SK-N-MC (cell line): Measurements from ENCODE around the gene POLR2F.

Experiments
- EZH2 ChIP-seq: fragments of 200-600 bp; sonication (generic); IDR thresholded peaks from one replicate; pipeline ENCODE4 v1.6.1; 2017; ENCODE audit warnings: antibody characterized with exemption
- FOXP2 ChIP-seq: optimal IDR thresholded peaks from 2 replicates; pipeline ENCODE3; 2011; ENCODE audit warnings: mild to moderate bottlenecking, moderate library complexity; ENCODE audit not compliant: insufficient read depth; ENCODE audit errors: extremely low read length, control extremely low read depth
- POLR2AphosphoS5 ChIP-seq: IDR thresholded peaks from 2 replicates; pipeline ENCODE4 v1.6.1; 2012; ENCODE audit warnings: mild to moderate bottlenecking, low read depth, low read length, borderline replicate concordance

DNA sequence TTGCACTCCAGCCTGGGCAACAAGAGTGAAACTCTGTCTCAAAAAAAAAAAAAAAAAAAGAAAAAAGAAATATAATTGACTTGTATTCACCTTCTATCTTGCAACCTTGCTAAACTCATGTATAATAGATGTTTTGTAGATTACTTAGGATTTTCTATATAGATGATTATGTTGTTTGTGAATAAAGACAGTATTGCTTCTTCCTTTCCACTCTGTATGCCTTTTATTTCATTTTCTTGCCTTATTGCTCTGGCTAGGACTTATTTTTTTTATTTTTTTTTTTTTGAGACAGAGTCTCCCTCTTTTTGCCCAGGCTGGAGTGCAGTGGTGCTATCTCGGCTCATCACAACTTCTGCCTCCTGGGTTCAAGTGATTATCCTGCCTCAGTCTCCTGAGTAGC lies 60.6 kb downstream of the POLR2F start:
- TF ChIP-seq EZH2 = no peak
- TF ChIP-seq POLR2AphosphoS5 = no peak
- no peak for TF ChIP-seq FOXP2
